PC-9 (cell line): ENCODE measurements around the gene CELF1. TPM values are rescaled to one million over a fixed set of nuclear protein-coding genes. Genes with fewer than 3 reads are reported as not detected.

Experiments
- BruUV-seq: library from RNA; stranded (reverse); fragments of 400-500 nt; replicated peaks from 2 replicates; lab custom pipeline; 2021; lab: Mats Ljungman, UMichigan
- CTCF ChIA-PET: fragments of 300-600 bp; sonication (Branson Sonifier 250); formaldehyde crosslinking; loops from one replicate; lab custom pipeline; 2022; ENCODE audit warnings: antibody characterized with exemption; lab: Charles Lee
- POLR2A ChIA-PET: fragments of 300-600 bp; sonication (Branson Sonifier 250); formaldehyde crosslinking; loops from one replicate; lab custom pipeline; 2022; ENCODE audit warnings: antibody characterized with exemption; ENCODE audit not compliant: unreplicated experiment; lab: Charles Lee
- DNase-seq, 2 experiments: peaks; one replicate each; pipeline versions ENCODE4 v3.0.0 to v3.0.0-alpha.2; 2015 to 2022; ENCODE audit warnings: mixed read lengths in 1 of 2
- H2AFZ ChIP-seq: fragments of 200-600 bp; sonication (generic); 2 replicates; pipeline ENCODE4 v1.8.1; 2017; ENCODE audit warnings: antibody characterized with exemption
- H3F3A ChIP-seq: fragments of 200-600 bp; sonication (generic); 2 replicates; pipeline ENCODE4 v1.8.1; 2017; ENCODE audit warnings: antibody characterized with exemption, mild to moderate bottlenecking, low read depth; ENCODE audit not compliant: insufficient read depth
- H3K27ac ChIP-seq: fragments of 200-600 bp; sonication (generic); 2 replicates; pipeline ENCODE4 v1.6.1; 2016; ENCODE audit warnings: mixed run types
- H3K27me3 ChIP-seq: fragments of 200-600 bp; sonication (generic); 2 replicates; pipeline ENCODE4 v1.6.1; 2016; ENCODE audit warnings: low read depth, mixed run types; ENCODE audit not compliant: insufficient read depth
- H3K36me3 ChIP-seq: fragments of 200-600 bp; sonication (generic); 2 replicates; pipeline ENCODE4 v1.6.1; 2016; ENCODE audit warnings: low read depth, mixed run types
- H3K4me1 ChIP-seq: fragments of 200-600 bp; sonication (generic); replicated peaks from 2 replicates; pipeline ENCODE4 v1.6.1; 2016; ENCODE audit warnings: mixed run types; ENCODE audit not compliant: insufficient read depth
- H3K4me2 ChIP-seq: fragments of 200-600 bp; sonication (generic); 2 replicates; pipeline ENCODE4 v1.6.1; 2017; ENCODE audit warnings: mixed run types
- H3K4me3 ChIP-seq: fragments of 200-600 bp; sonication (generic); 2 replicates; pipeline ENCODE4 v1.6.1; 2016; ENCODE audit warnings: mixed run types
- H3K79me2 ChIP-seq: fragments of 200-600 bp; sonication (generic); 2 replicates; pipeline ENCODE4 v1.6.1; 2017; ENCODE audit warnings: low read depth, mixed run types
- H3K9me2 ChIP-seq: fragments of 200-600 bp; sonication (generic); 2 replicates; pipeline ENCODE4 v1.8.1; 2017; ENCODE audit warnings: mild to moderate bottlenecking; ENCODE audit not compliant: insufficient read depth
- H3K9me3 ChIP-seq: fragments of 200-600 bp; sonication (generic); 2 replicates; pipeline ENCODE4 v1.8.1; 2016; ENCODE audit warnings: low read depth; ENCODE audit not compliant: insufficient read depth
- H4K20me1 ChIP-seq: fragments of 200-600 bp; sonication (generic); 2 replicates; pipeline ENCODE4 v1.8.1; 2017; ENCODE audit not compliant: insufficient read depth
- CTCF ChIP-seq: fragments of 200-600 bp; sonication (generic); conservative IDR thresholded peaks from 2 replicates; pipeline ENCODE4 v1.6.1; 2017; ENCODE audit warnings: mixed run types, antibody characterized with exemption, mild to moderate bottlenecking, moderate library complexity
- EZH2 ChIP-seq: fragments of 200-600 bp; sonication (generic); IDR thresholded peaks from 2 replicates; pipeline ENCODE4 v1.8.0; 2017; ENCODE audit warnings: antibody characterized with exemption, low read depth
- intact Hi-C: fragments of 100-400 bp; cut with micrococcal nuclease; formaldehyde crosslinking; loops from one replicate; pipeline ENCODE4 v1.10.0; 2022; ENCODE audit not compliant: unreplicated experiment
- total RNA-seq: library from RNA; stranded (reverse); gene quantifications from 2 replicates; pipeline ENCODE4 v1.2.3, GENCODE V29; 2021

Gene CELF1
- total RNA-seq, 1 experiment from 2014 or later: 165 TPM

GRCh38 chr11:47553406-47553743 is 443 bp upstream of the CELF1 start:
- CTCF ChIA-PET: interaction anchor here (0.5 to 0.9 kb wide), 15 partner anchors 10 to 496 kb away, joined by 3 to 11 read pairs (median 4); no protein-coding TSS in a partner anchor
- DNase-seq: no peak
- Histone ChIP-seq H3K9me3 (no peaks in the 10 kb centered on the region), H3K9me2 (0 out of 2 replicates have a peak, but pooled peaks cover 5% of the 10 kb centered on the region), H3K4me3 (peak overlapping the region; percentile 80), H3F3A (peaks cover 33% of the 10 kb centered on the region; the same call in 1 of the 2 replicates), H3K4me2 (peak overlapping the region; percentile 97), H2AFZ (peak overlapping the region; percentile 60), H4K20me1 (peaks cover 27% of the 10 kb centered on the region), H3K36me3 (peaks cover 20% of the 10 kb centered on the region), H3K79me2 (peaks cover 43% of the 10 kb centered on the region), H3K4me1 (peaks cover 24% of the 10 kb centered on the region), H3K27me3 (no peaks in the 10 kb centered on the region), H3K27ac (peak overlapping the region; percentile 28; the same call in 1 of the 2 replicates)
- BruUV-seq: no TSS peak
- POLR2A ChIA-PET: interaction anchor here (0.5 to 0.6 kb wide), 3 partner anchors 105 to 296 kb away, joined by 4 to 14 read pairs (median 6); no protein-coding TSS in a partner anchor
- TF ChIP-seq CTCF (no peak; the same call in 1 of the 2 replicates), EZH2 (no peak)
- intact Hi-C loops: loop anchor here (1.0 to 5.0 kb wide), 4 partner anchors 11 to 126 kb away; partner anchors contain the start of gene PSMC3

- no TSS peak for BruUV-seq
These were observed 821 bp downstream of the CELF1 start for GRCh38 chr11:47552056-47552565.

More at GRCh38 chr11:47552056-47552565, 821 bp downstream of the CELF1 start:
- intact Hi-C loops: loop anchor here (5.0 kb wide), 2 partner anchors 85 to 125 kb away; partner anchors contain the start of gene PSMC3
- ChIA-PET CTCF (interaction anchor here (0.6 to 1.4 kb wide), 3 partner anchors 11 to 85 kb away, joined by 3 to 4 read pairs (median 3); no protein-coding TSS in a partner anchor), POLR2A (interaction anchor here (0.6 to 0.9 kb wide), 4 partner anchors 8 to 318 kb away, joined by 3 to 5 read pairs (median 4); no protein-coding TSS in a partner anchor)
- Histone ChIP-seq H3K79me2 (peaks cover 56% of the 10 kb centered on the region), H3F3A (peaks cover 33% of the 10 kb centered on the region; the same call in 1 of the 2 replicates), H3K9me2 (0 out of 2 replicates have a peak, but pooled peaks cover 5% of the 10 kb centered on the region), H3K4me1 (peaks cover 24% of the 10 kb centered on the region), H2AFZ (peak overlapping the region; percentile 89), H3K27ac (peak overlapping the region; percentile 87), H3K27me3 (no peaks in the 10 kb centered on the region), H3K4me2 (peak overlapping the region; percentile 77), H4K20me1 (peaks cover 40% of the 10 kb centered on the region), H3K4me3 (peak overlapping the region; percentile 80), H3K36me3 (peaks cover 20% of the 10 kb centered on the region), H3K9me3 (no peaks in the 10 kb centered on the region)
- TF ChIP-seq CTCF (no peak), EZH2 (no peak)
- DNase-seq: peak; percentile 38 to 65
